Vagina (tissue), 2 donors: ENCODE measurements around the gene UCK1. TPM values are rescaled to one million over a fixed set of nuclear protein-coding genes. Genes with fewer than 3 reads are reported as not detected.

Experiments
- DNase-seq, 2 donors: peaks; one replicate each; pipeline ENCODE4 v3.0.0-alpha.2; 2017; ENCODE audit errors: extremely low spot score in 2 of 2
- H3K27ac ChIP-seq: fragments of 200-600 bp; sonication (generic); one replicate; pipeline ENCODE4 v1.5.1; 2019
- H3K27me3 ChIP-seq: fragments of 200-600 bp; sonication (generic); one replicate; pipeline ENCODE4 v1.5.1; 2019
- H3K36me3 ChIP-seq, 2 donors: fragments of 200-600 bp; sonication (generic); one replicate each; pipeline ENCODE4 v1.5.1; 2017 to 2019
- H3K4me1 ChIP-seq: fragments of 200-600 bp; sonication (generic); one replicate; pipeline ENCODE4 v1.5.1; 2019
- H3K4me3 ChIP-seq, 2 donors: fragments of 200-600 bp; sonication (generic); 1 replicate in 1 of 2; 2 replicates in 1 of 2; pipeline ENCODE4 v1.5.1; 2016 to 2019
- H3K9me3 ChIP-seq: fragments of 200-600 bp; sonication (generic); one replicate; pipeline ENCODE4 v1.5.1; 2019
- CTCF ChIP-seq, 3 experiments: fragments of 450-650 bp in 2 of 3; fragments of 200-600 bp in 1 of 3; sonication (generic) in 1 of 3; IDR thresholded peaks; one replicate each; pipeline ENCODE4 v1.5.1; 2017 to 2019; ENCODE audit warnings: antibody characterized with exemption in 3 of 3, mild to moderate bottlenecking in 2 of 3, moderate library complexity in 2 of 3
- POLR2A ChIP-seq, 2 donors: fragments of 450-650 bp; IDR thresholded peaks; one replicate each; pipeline ENCODE4 v1.6.1; 2017; ENCODE audit warnings: antibody characterized with exemption in 2 of 2, mild to moderate bottlenecking in 2 of 2, moderate library complexity in 2 of 2
- POLR2AphosphoS5 ChIP-seq, 2 donors: sonication (generic); formaldehyde crosslinking; IDR thresholded peaks; one replicate each; pipeline ENCODE4 v1.9.0; 2017; ENCODE audit warnings: antibody characterized with exemption in 2 of 2, mild to moderate bottlenecking in 2 of 2, low read depth in 1 of 2; ENCODE audit not compliant: insufficient read depth in 1 of 2
- intact Hi-C: fragments of 100-400 bp; cut with DNase I; formaldehyde crosslinking; loops from one replicate; pipeline ENCODE4 v1.15.1; 2023
- total RNA-seq: library from RNA; depleted of rRNA; stranded (reverse); fragments of >200 nt; gene quantifications from one replicate; pipeline ENCODE4 v1.2.3, GENCODE V29; 2016

Gene UCK1
- total RNA-seq, 1 donor from 2014 or later: 37.3 TPM

GRCh38 chr9:131478911-131479310, 52.2 kb downstream of the UCK1 start:
- no peak for DNase-seq
- intact Hi-C loops: no loop called here
- Histone ChIP-seq H3K4me3 (no peak overlapping the region), H3K36me3 (peaks cover 0 to 93% of the 10 kb centered on the region in 2 donors), H3K4me1 (peaks cover 13% of the 10 kb centered on the region), H3K27ac (no peak overlapping the region), H3K27me3 (no peaks in the 10 kb centered on the region), H3K9me3 (no peaks in the 10 kb centered on the region)
- TF ChIP-seq POLR2AphosphoS5 (IDR thresholded peaks at IDR 0.05; ENCODE audit: insufficient read depth in 1 of 2, low read depth in 1 of 2) (no peak), CTCF (IDR thresholded peaks at IDR 0.05) (no peak), POLR2A (IDR thresholded peaks at IDR 0.05) (no peak)

GRCh38 chr9:131478421-131478868, 52.6 kb downstream of the UCK1 start:
- Histone ChIP-seq H3K9me3 (no peaks in the 10 kb centered on the region), H3K27ac (no peak overlapping the region), H3K4me3 (no peak overlapping the region), H3K36me3 (peaks cover 0 to 93% of the 10 kb centered on the region in 2 donors), H3K4me1 (peaks cover 13% of the 10 kb centered on the region), H3K27me3 (no peaks in the 10 kb centered on the region)
- DNase-seq: no peak
- no peak for TF ChIP-seq POLR2A (IDR thresholded peaks at IDR 0.05)
- peak in 1 of 3 experiments; percentile 33 for TF ChIP-seq CTCF (IDR thresholded peaks at IDR 0.05)
- no peak for TF ChIP-seq POLR2AphosphoS5 (IDR thresholded peaks at IDR 0.05; ENCODE audit: insufficient read depth in 1 of 2, low read depth in 1 of 2)
- intact Hi-C loops: no loop called here

- H3K27ac ChIP-seq: no peak overlapping the region
- peaks cover 0 to 93% of the 10 kb centered on the region in 2 donors for H3K36me3 ChIP-seq
- TF ChIP-seq POLR2AphosphoS5 (IDR thresholded peaks at IDR 0.05; ENCODE audit: insufficient read depth in 1 of 2, low read depth in 1 of 2): no peak
- no peak for TF ChIP-seq POLR2A (IDR thresholded peaks at IDR 0.05)
- no peak for TF ChIP-seq CTCF (IDR thresholded peaks at IDR 0.05)
- no peaks in the 10 kb centered on the region for H3K27me3 ChIP-seq
- intact Hi-C loops: no loop called here
- no peaks in the 10 kb centered on the region for H3K9me3 ChIP-seq
- H3K4me3 ChIP-seq: no peak overlapping the region
- no peak for DNase-seq
- peaks cover 13% of the 10 kb centered on the region for H3K4me1 ChIP-seq
Measured at GRCh38 chr9:131477816-131478419, 53.1 kb downstream of the UCK1 start.

GRCh38 chr9:131477367-131477766, 53.7 kb downstream of the UCK1 start:
- intact Hi-C loops: no loop called here
- Histone ChIP-seq H3K4me1 (peaks cover 8% of the 10 kb centered on the region), H3K4me3 (no peak overlapping the region), H3K9me3 (no peaks in the 10 kb centered on the region), H3K27me3 (no peaks in the 10 kb centered on the region), H3K27ac (no peak overlapping the region), H3K36me3 (peaks cover 0 to 93% of the 10 kb centered on the region in 2 donors)
- DNase-seq: no peak
- TF ChIP-seq POLR2A (IDR thresholded peaks at IDR 0.05) (no peak), POLR2AphosphoS5 (IDR thresholded peaks at IDR 0.05; ENCODE audit: insufficient read depth in 1 of 2, low read depth in 1 of 2) (no peak), CTCF (IDR thresholded peaks at IDR 0.05) (no peak)

GRCh38 chr9:131476777-131477345, 54.2 kb downstream of the UCK1 start:
- no peaks in the 10 kb centered on the region for H3K9me3 ChIP-seq
- H3K27ac ChIP-seq: no peak overlapping the region
- H3K4me1 ChIP-seq: peaks cover 5% of the 10 kb centered on the region
- H3K36me3 ChIP-seq: peaks cover 0 to 93% of the 10 kb centered on the region in 2 donors
- TF ChIP-seq CTCF (IDR thresholded peaks at IDR 0.05) (no peak), POLR2A (IDR thresholded peaks at IDR 0.05) (no peak), POLR2AphosphoS5 (IDR thresholded peaks at IDR 0.05; ENCODE audit: insufficient read depth in 1 of 2, low read depth in 1 of 2) (no peak)
- no peaks in the 10 kb centered on the region for H3K27me3 ChIP-seq
- no peak overlapping the region for H3K4me3 ChIP-seq
- intact Hi-C loops: no loop called here
- no peak for DNase-seq
